ENCODE measurements around the gene WDFY3. TPM values are rescaled to one million over a fixed set of nuclear protein-coding genes. Genes with fewer than 3 reads are reported as not detected.

Gene WDFY3
- total and polyA plus RNA-seq, 2 of the 13 experiments (the other 11 are each of a cell fraction or from before 2014, with no cell fraction given), result 16.7 to 24.5 TPM

GRCh38 chr4:84753321-84753972 is 213.0 kb downstream of the WDFY3 start:
- ChIA-PET CTCF (ENCODE audit: low intra/inter-chr PET ratio, low total read pairs) (interaction anchor here (1.1 kb wide), 1 partner anchor 217 kb away, joined by 3 read pairs; no protein-coding TSS in a partner anchor), POLR2A (no interaction called here)
- no TSS peak for BruUV-seq (replicated peaks)
- Histone ChIP-seq H3K4me3 (replicated peaks in 1 of 3; ENCODE audit: insufficient read depth in 1 of 3, low read depth in 2 of 3, low read length in 3 of 3) (no peak overlapping the region), H3K9ac (ENCODE audit: insufficient read depth, low read depth, low read length) (no peak overlapping the region), H3K79me2 (ENCODE audit: insufficient read depth, low read length) (no peaks in the 10 kb centered on the region), H3K4me2 (ENCODE audit: low read depth, low read length) (no peak overlapping the region), H2AFZ (ENCODE audit: low read length) (no peak overlapping the region), H3K4me1 (ENCODE audit: insufficient read depth, low read length) (no peaks in the 10 kb centered on the region), H3K9me3 (ENCODE audit: low read length) (no peaks in the 10 kb centered on the region), H3K27ac (ENCODE audit: extremely low read length, insufficient read depth, low read length) (no peak overlapping the region), H3K27me3 (ENCODE audit: control insufficient read depth in 1 of 2, insufficient read depth in 2 of 2, low read length in 2 of 2) (no peaks in the 10 kb centered on the region), H3K36me3 (replicated peaks in 1 of 2; ENCODE audit: control insufficient read depth in 1 of 2, insufficient read depth in 2 of 2, low read length in 2 of 2) (peaks cover 7 to 34% of the 10 kb centered on the region in 2 experiments), H4K20me1 (ENCODE audit: insufficient read depth, low read length) (no peaks in the 10 kb centered on the region)
- intact Hi-C loops (cut with micrococcal nuclease; ENCODE audit: unreplicated experiment) (no loop called here), in situ Hi-C loops (cut with HindIII; ENCODE audit: extremely low pct_ligation_motif_present, low pct_unique_long_range_greater_than_20kb) (loop anchor here (5.0 kb wide), 1 partner anchor 214 kb away; the partner anchor contains the start of gene WDFY3)
- FAIRE-seq (no peak), ATAC-seq (no peak), DNase-seq (ENCODE audit: low spot score) (no peak)
- TF ChIP-seq ZNF101 (CRISPR knock-in tag; IDR thresholded peaks at IDR 0.05; ENCODE audit: borderline replicate concordance, low read depth) (no peak), ATF7-NPFF (CRISPR knock-in tag; IDR thresholded peaks at IDR 0.05; ENCODE audit: low read depth) (no peak), NFE2 (CRISPR knock-in tag; IDR thresholded peaks at IDR 0.05) (no peak), ZBTB42 (CRISPR knock-in tag; IDR thresholded peaks at IDR 0.05) (no peak), PBX3 (CRISPR knock-in tag; IDR thresholded peaks at IDR 0.05; ENCODE audit: borderline replicate concordance) (no peak), ZNF619 (CRISPR knock-in tag; IDR thresholded peaks at IDR 0.05) (no peak), MBNL3 (CRISPR knock-in tag; conservative IDR thresholded peaks at IDR 0.05) (no peak), ZIK1 (CRISPR knock-in tag; IDR thresholded peaks at IDR 0.05; ENCODE audit: borderline replicate concordance, low read depth) (no peak), ZNF292 (CRISPR knock-in tag; IDR thresholded peaks at IDR 0.05; ENCODE audit: borderline replicate concordance, low read depth) (no peak), NFE2L2 (IDR thresholded peaks at IDR 0.05; ENCODE audit: low read length) (no peak), ZKSCAN5 (CRISPR knock-in tag; IDR thresholded peaks at IDR 0.05) (no peak), ZNF44 (CRISPR knock-in tag; IDR thresholded peaks at IDR 0.05) (no peak), RBM22 (optimal IDR thresholded peaks at IDR 0.05; ENCODE audit: low read length) (no peak), EED (CRISPR knock-in tag; IDR thresholded peaks at IDR 0.05) (no peak), RARG (CRISPR knock-in tag; IDR thresholded peaks at IDR 0.05; ENCODE audit: low read depth) (no peak), PREB (CRISPR knock-in tag; IDR thresholded peaks at IDR 0.05) (no peak), ZMYM4 (CRISPR knock-in tag; IDR thresholded peaks at IDR 0.05) (no peak), NFE2L1 (CRISPR knock-in tag; IDR thresholded peaks at IDR 0.05; ENCODE audit: borderline replicate concordance) (no peak)
- WGBS (ENCODE audit: low lambda C conversion rate), result 94% methylated on average over 7 of the region's 7 CpGs
